ENCODE measurements around the gene EGFR.

The EGFR gene

DNA sequence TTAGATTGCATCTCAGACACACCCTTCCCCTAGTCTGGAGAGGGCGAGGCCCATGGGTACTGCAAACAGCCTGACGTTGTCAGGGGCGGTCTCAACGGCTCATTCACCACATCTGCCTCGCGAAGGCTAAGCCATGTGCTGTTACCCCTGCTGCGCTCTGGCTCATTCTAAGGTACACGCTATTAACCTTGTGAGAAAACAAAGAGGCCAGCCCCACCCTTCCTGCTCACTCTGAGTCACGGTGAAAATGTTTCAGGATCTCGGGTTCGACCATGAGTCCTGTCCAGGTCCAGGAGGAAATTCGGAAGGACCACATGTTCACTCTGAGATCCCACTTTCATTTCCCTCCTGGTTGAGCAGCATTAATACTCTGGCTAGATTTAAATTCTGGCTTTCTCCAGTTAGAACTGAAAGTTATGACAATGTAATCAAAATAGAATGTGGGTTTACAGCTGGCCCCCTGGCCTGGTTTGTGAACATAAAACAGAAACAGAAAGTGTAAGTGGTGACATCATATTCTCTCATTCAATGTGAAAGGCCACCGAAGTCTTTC is 55.2 kb downstream of the EGFR start:
- Histone ChIP-seq H3K27ac (ENCODE audit: low read depth, low read length) (no peak overlapping the region), H3K9ac (ENCODE audit: low read length) (no peak overlapping the region)

DNA sequence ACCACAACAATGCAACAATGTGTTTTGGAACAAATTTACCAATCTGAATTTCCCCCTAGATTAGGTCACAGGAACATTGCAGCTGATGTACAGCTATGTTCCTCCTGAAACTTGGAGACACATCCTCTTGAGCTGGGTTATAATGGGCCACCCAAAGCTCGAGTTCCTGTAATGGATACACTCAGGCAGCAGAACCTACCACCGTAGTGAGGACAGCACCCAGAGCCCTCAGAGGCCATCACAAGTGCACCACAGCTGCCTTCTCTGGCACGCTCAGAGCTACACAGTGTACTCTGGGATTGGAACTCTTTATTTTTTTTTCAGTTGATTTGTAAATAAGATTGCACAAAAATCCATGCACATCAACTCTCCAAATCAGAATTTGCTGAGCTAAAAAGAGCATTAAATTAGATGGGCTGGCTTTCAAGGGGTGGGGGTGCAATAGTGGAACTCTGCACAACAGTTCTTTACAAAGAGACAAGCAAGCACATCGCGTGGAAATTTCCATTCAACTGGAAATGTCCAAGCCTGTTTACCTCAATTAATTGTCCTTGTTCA is 56.7 kb downstream of the EGFR start:
- Histone ChIP-seq H3K4me1 (ENCODE audit: control insufficient read depth, insufficient read depth, low read length) (peaks cover 17% of the 10 kb centered on the region), H3K4me3 (ENCODE audit: low read depth, low read length) (no peak overlapping the region), H3K27me3 (ENCODE audit: control insufficient read depth, insufficient read depth, low read length) (no peaks in the 10 kb centered on the region), H3K9me3 (ENCODE audit: control insufficient read depth, insufficient read depth, low read depth, low read length) (no peaks in the 10 kb centered on the region), H3K27ac (ENCODE audit: low read depth, low read length) (no peak overlapping the region), H3K36me3 (ENCODE audit: control insufficient read depth, insufficient read depth, low read length) (no peaks in the 10 kb centered on the region), H3K9ac (ENCODE audit: low read length) (no peak overlapping the region)

More for the DNA sequence above, 55.2 kb downstream of the EGFR start:
- Histone ChIP-seq H3K36me3 (ENCODE audit: control insufficient read depth, insufficient read depth, low read length) (no peaks in the 10 kb centered on the region), H3K4me3 (ENCODE audit: low read depth, low read length) (no peak overlapping the region), H3K27me3 (ENCODE audit: control insufficient read depth, insufficient read depth, low read length) (no peaks in the 10 kb centered on the region), H3K9me3 (ENCODE audit: control insufficient read depth, insufficient read depth, low read depth, low read length) (no peaks in the 10 kb centered on the region), H3K4me1 (ENCODE audit: control insufficient read depth, insufficient read depth, low read length) (peaks cover 14% of the 10 kb centered on the region)

GRCh38 chr7:55077561-55078410 is 59.0 kb downstream of the EGFR start:
- no peak overlapping the region for H3K9ac ChIP-seq (ENCODE audit: low read length)
- no peaks in the 10 kb centered on the region for H3K9me3 ChIP-seq (ENCODE audit: control insufficient read depth, insufficient read depth, low read depth, low read length)
- H3K4me3 ChIP-seq (ENCODE audit: low read depth, low read length), result no peak overlapping the region
- H3K4me1 ChIP-seq (ENCODE audit: control insufficient read depth, insufficient read depth, low read length), result peaks cover 17% of the 10 kb centered on the region
- H3K27ac ChIP-seq (ENCODE audit: low read depth, low read length), result no peak overlapping the region
- H3K27me3 ChIP-seq (ENCODE audit: control insufficient read depth, insufficient read depth, low read length), result no peaks in the 10 kb centered on the region
- no peaks in the 10 kb centered on the region for H3K36me3 ChIP-seq (ENCODE audit: control insufficient read depth, insufficient read depth, low read length)

DNA sequence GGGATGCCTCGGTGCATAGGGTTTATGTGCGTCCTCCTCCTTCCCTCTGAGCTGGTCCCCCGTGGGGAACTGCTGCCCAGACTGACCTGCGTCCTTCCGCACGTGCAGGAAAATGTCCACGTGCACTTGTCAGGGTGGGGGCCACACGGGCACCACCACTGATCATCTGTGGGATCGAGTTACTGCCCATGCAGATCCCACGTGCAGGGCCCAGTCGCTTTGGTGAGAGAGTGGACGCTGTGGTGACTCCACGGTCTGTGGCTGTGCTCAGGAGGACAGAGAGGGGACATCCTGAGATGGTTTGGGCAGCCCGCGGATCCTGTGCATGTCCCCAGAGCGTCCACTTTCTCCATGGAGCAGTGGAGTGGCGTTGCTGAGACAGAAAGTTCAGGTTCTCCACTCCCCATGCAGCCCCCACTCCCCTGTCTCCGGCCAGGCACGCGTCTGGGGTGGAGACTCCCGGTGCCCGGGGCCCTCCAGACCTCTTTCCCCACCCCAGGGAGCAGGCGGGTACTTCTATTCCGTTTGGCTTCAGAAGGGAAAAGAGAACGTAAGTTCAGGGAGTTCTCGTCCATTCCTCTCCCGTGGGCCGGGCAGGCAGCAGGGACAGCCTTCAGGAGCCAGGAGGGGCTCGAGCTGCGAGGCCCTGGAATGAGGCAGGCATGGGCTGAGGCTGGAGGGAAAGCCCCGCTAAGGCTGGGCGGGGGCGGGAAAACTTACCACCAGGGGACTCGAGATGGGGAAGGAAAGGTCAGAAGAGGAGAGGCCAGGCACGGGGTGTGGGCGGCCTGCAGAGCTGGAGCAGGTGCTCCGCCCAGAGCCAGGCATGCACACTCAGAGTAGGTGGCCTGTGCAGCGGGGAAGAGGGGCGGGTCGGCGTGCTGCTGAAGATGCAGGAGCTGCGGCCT is 59.9 kb downstream of the EGFR start:
- H3K27ac ChIP-seq (ENCODE audit: low read depth, low read length), result no peak overlapping the region
- no peaks in the 10 kb centered on the region for H3K36me3 ChIP-seq (ENCODE audit: control insufficient read depth, insufficient read depth, low read length)
- peaks cover 16% of the 10 kb centered on the region for H3K4me1 ChIP-seq (ENCODE audit: control insufficient read depth, insufficient read depth, low read length)
- no peak overlapping the region for H3K4me3 ChIP-seq (ENCODE audit: low read depth, low read length)
- H3K27me3 ChIP-seq (ENCODE audit: control insufficient read depth, insufficient read depth, low read length), result no peaks in the 10 kb centered on the region
- H3K9me3 ChIP-seq (ENCODE audit: control insufficient read depth, insufficient read depth, low read depth, low read length), result no peaks in the 10 kb centered on the region
- H3K9ac ChIP-seq (ENCODE audit: low read length), result no peak overlapping the region

DNA sequence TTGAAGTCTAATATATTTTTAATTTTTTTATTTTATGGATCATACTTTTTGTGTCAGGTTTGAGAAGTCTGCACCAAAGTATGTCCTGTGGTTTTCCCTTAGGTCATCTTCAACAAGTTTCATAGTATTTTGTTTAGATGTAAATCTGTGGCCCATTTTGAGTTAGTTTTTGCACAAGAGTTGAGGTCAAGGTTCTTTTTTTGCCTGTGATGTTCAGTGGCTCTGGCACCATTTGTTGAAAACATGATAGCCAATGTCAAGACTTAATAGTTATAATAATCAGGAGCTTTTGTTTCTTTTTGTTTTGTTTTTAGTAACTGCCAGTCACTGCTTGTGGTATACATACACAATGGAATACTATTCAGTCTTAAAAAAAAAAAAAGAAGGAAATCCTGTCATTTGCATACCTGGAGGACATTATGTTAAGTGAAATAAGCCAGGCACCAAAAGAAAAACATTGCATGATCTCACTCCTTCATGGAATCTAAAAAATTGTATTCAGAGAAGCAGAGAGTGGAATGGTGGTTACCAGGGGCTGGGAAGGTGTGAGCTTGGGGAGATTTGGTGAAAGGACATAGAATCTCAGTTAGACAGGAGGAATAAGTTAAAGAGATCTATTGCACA is 61.3 kb downstream of the EGFR start:
- Histone ChIP-seq H3K4me3 (ENCODE audit: low read depth, low read length) (no peak overlapping the region), H3K36me3 (ENCODE audit: control insufficient read depth, insufficient read depth, low read length) (no peaks in the 10 kb centered on the region), H3K9me3 (ENCODE audit: control insufficient read depth, insufficient read depth, low read depth, low read length) (no peaks in the 10 kb centered on the region), H3K27me3 (ENCODE audit: control insufficient read depth, insufficient read depth, low read length) (no peaks in the 10 kb centered on the region), H3K4me1 (ENCODE audit: control insufficient read depth, insufficient read depth, low read length) (peaks cover 15% of the 10 kb centered on the region; the same call in 1 of the 2 replicates), H3K9ac (ENCODE audit: low read length) (no peak overlapping the region), H3K27ac (ENCODE audit: low read depth, low read length) (no peak overlapping the region)

DNA sequence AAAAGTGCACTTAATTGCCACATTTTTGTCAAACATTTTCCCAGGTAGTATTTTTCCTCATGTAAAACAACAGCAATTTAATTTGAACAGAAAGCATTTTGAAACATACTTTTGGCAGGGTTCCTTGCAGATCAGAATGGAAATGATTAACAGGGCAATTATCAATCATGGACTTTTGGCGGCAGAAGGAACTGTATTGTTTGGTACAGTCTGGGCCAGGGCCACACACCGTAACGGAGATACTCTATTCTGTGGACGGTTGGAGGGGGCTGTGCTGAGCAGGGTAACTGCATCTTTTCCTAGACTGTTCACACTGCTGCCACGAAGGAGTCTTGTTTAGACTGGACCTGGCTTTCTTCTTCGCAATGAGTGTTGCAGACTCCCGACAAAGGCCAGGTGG is 62.3 kb downstream of the EGFR start:
- H3K27ac ChIP-seq (ENCODE audit: low read depth, low read length), result no peak overlapping the region
- H3K4me3 ChIP-seq (ENCODE audit: low read depth, low read length), result no peak overlapping the region
- H3K27me3 ChIP-seq (ENCODE audit: control insufficient read depth, insufficient read depth, low read length), result no peaks in the 10 kb centered on the region
- H3K4me1 ChIP-seq (ENCODE audit: control insufficient read depth, insufficient read depth, low read length), result peaks cover 16% of the 10 kb centered on the region; the same call in 1 of the 2 replicates
- H3K36me3 ChIP-seq (ENCODE audit: control insufficient read depth, insufficient read depth, low read length), result no peaks in the 10 kb centered on the region
- H3K9me3 ChIP-seq (ENCODE audit: control insufficient read depth, insufficient read depth, low read depth, low read length), result no peaks in the 10 kb centered on the region
- H3K9ac ChIP-seq (ENCODE audit: low read length), result no peak overlapping the region

- Histone ChIP-seq H3K9me3 (ENCODE audit: control insufficient read depth, insufficient read depth, low read depth, low read length) (no peaks in the 10 kb centered on the region), H3K4me1 (ENCODE audit: control insufficient read depth, insufficient read depth, low read length) (peaks cover 16% of the 10 kb centered on the region), H3K27ac (ENCODE audit: low read depth, low read length) (no peak overlapping the region), H3K27me3 (ENCODE audit: control insufficient read depth, insufficient read depth, low read length) (no peaks in the 10 kb centered on the region), H3K4me3 (ENCODE audit: low read depth, low read length) (no peak overlapping the region), H3K36me3 (ENCODE audit: control insufficient read depth, insufficient read depth, low read length) (no peaks in the 10 kb centered on the region), H3K9ac (ENCODE audit: low read length) (no peak overlapping the region)
These were observed 62.8 kb downstream of the EGFR start for GRCh38 chr7:55081472-55082227.

- H3K9ac ChIP-seq (ENCODE audit: low read length), result no peak overlapping the region
These were observed 63.4 kb downstream of the EGFR start for GRCh38 chr7:55082228-55082603.

GRCh38 chr7:55083206-55083605 is 64.4 kb downstream of the EGFR start:
- Histone ChIP-seq H3K4me1 (ENCODE audit: control insufficient read depth, insufficient read depth, low read length) (peaks cover 16% of the 10 kb centered on the region), H3K4me3 (ENCODE audit: low read depth, low read length) (no peak overlapping the region), H3K36me3 (ENCODE audit: control insufficient read depth, insufficient read depth, low read length) (no peaks in the 10 kb centered on the region), H3K27me3 (ENCODE audit: control insufficient read depth, insufficient read depth, low read length) (no peaks in the 10 kb centered on the region), H3K9me3 (ENCODE audit: control insufficient read depth, insufficient read depth, low read depth, low read length) (no peaks in the 10 kb centered on the region), H3K9ac (ENCODE audit: low read length) (no peak overlapping the region), H3K27ac (ENCODE audit: low read depth, low read length) (no peak overlapping the region)

More at GRCh38 chr7:55082228-55082603, 63.4 kb downstream of the EGFR start:
- Histone ChIP-seq H3K27me3 (ENCODE audit: control insufficient read depth, insufficient read depth, low read length) (no peaks in the 10 kb centered on the region), H3K4me3 (ENCODE audit: low read depth, low read length) (no peak overlapping the region), H3K4me1 (ENCODE audit: control insufficient read depth, insufficient read depth, low read length) (peaks cover 16% of the 10 kb centered on the region), H3K9me3 (ENCODE audit: control insufficient read depth, insufficient read depth, low read depth, low read length) (no peaks in the 10 kb centered on the region), H3K27ac (ENCODE audit: low read depth, low read length) (no peak overlapping the region), H3K36me3 (ENCODE audit: control insufficient read depth, insufficient read depth, low read length) (no peaks in the 10 kb centered on the region)

GRCh38 chr7:55084307-55084706 is 65.5 kb downstream of the EGFR start:
- Histone ChIP-seq H3K36me3 (ENCODE audit: control insufficient read depth, insufficient read depth, low read length) (no peaks in the 10 kb centered on the region), H3K9ac (ENCODE audit: low read length) (no peak overlapping the region), H3K27ac (ENCODE audit: low read depth, low read length) (no peak overlapping the region), H3K9me3 (ENCODE audit: control insufficient read depth, insufficient read depth, low read depth, low read length) (no peaks in the 10 kb centered on the region), H3K4me3 (ENCODE audit: low read depth, low read length) (no peak overlapping the region), H3K4me1 (ENCODE audit: control insufficient read depth, insufficient read depth, low read length) (peaks cover 6% of the 10 kb centered on the region), H3K27me3 (ENCODE audit: control insufficient read depth, insufficient read depth, low read length) (no peaks in the 10 kb centered on the region)

All from HUES6 (cell line).